ENCODE data around the gene DLG3. TPM values are rescaled to one million over a fixed set of nuclear protein-coding genes. Genes with fewer than 3 reads are reported as not detected.

The DLG3 gene
- polyA plus RNA-seq, 2 donors: 13.8 to 19.0 TPM

DNA sequence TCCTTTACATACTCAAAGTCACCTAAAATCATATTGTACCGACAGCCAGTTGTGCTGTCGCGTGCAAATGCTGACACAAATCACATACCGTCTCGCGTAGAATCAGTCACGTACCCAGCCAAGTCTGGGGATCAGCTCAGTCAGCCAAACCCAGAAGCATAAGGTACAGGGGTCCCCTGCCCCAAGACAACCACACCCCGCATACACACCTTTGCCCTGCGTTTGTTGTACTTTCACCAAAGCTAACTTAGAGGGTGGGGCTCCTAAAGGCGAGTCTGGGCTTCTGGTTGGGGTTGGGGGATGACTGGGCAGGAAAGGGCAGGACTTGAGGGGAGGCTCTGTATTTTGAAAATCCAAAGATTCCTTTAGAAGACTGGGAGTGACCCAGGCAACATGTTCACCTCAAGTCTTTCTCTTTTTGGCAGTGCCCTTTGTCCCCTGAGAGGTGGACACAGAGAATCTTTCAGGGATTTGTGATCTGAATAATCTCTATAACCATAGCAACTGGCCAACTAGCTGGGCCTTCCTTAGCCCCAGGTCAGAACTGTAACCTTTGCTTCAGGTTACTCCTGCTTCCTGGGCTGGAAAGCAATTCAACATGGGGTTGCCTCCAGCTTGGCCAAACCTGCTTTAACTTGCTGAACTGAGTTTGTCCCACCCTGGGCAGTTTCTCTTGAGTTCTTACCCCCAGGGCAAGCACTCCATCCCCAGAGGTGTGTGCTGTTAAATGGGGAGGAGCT lies 20.5 kb upstream of the DLG3 start:
- no peak overlapping the region for H3K27ac ChIP-seq (ENCODE audit: low read depth in 2 of 2, low read length in 1 of 2)
- no peak overlapping the region for H3K4me3 ChIP-seq (ENCODE audit: low read depth in 1 of 2, low read length in 2 of 2)
- no peaks in the 10 kb centered on the region for H3K27me3 ChIP-seq (ENCODE audit: control insufficient read depth in 1 of 2, insufficient read depth in 2 of 2, low read length in 2 of 2)
- no peaks in the 10 kb centered on the region for H3K4me1 ChIP-seq (ENCODE audit: control insufficient read depth in 2 of 2, insufficient read depth in 2 of 2, low read length in 1 of 2)
- H3K36me3 ChIP-seq (ENCODE audit: control insufficient read depth in 2 of 2, insufficient read depth in 2 of 2, low read length in 1 of 2): no peaks in the 10 kb centered on the region
- no peaks in the 10 kb centered on the region for H3K9me3 ChIP-seq (ENCODE audit: control insufficient read depth in 2 of 2, insufficient read depth in 1 of 2, low read depth in 1 of 2, low read length in 1 of 2)
- 62% methylated on average over 10 of the region's 10 CpGs for WGBS, 2 donors

DNA sequence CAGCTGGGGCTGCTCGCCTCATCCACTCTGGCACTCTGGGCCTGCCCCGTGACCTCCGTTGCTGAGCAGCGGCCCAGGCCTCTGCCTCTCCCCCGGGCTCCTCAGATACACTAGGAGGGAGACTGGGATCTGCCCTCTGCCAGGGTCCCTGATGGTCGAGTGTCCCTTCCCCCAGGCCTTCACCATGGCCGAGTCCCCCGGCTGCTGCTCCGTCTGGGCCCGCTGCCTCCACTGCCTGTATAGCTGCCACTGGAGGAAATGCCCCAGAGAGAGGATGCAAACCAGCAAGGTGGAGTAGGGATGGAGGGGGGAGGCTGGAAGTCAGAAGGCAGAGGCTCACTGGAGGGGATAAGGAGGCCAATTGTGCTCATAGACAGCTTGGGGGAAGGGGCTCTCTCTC lies 19.8 kb upstream of the DLG3 start:
- Histone ChIP-seq H3K4me1 (ENCODE audit: control insufficient read depth in 2 of 2, insufficient read depth in 2 of 2, low read length in 1 of 2) (no peaks in the 10 kb centered on the region), H3K9me3 (ENCODE audit: control insufficient read depth in 2 of 2, insufficient read depth in 1 of 2, low read depth in 1 of 2, low read length in 1 of 2) (no peaks in the 10 kb centered on the region), H3K36me3 (ENCODE audit: control insufficient read depth in 2 of 2, insufficient read depth in 2 of 2, low read length in 1 of 2) (no peaks in the 10 kb centered on the region), H3K27ac (ENCODE audit: low read depth in 2 of 2, low read length in 1 of 2) (no peak overlapping the region), H3K27me3 (ENCODE audit: control insufficient read depth in 1 of 2, insufficient read depth in 2 of 2, low read length in 2 of 2) (no peaks in the 10 kb centered on the region), H3K4me3 (ENCODE audit: low read depth in 1 of 2, low read length in 2 of 2) (no peak overlapping the region)
- 80 to 90% methylated on average over 9 to 10 of the region's 10 CpGs for WGBS, 2 donors

DNA sequence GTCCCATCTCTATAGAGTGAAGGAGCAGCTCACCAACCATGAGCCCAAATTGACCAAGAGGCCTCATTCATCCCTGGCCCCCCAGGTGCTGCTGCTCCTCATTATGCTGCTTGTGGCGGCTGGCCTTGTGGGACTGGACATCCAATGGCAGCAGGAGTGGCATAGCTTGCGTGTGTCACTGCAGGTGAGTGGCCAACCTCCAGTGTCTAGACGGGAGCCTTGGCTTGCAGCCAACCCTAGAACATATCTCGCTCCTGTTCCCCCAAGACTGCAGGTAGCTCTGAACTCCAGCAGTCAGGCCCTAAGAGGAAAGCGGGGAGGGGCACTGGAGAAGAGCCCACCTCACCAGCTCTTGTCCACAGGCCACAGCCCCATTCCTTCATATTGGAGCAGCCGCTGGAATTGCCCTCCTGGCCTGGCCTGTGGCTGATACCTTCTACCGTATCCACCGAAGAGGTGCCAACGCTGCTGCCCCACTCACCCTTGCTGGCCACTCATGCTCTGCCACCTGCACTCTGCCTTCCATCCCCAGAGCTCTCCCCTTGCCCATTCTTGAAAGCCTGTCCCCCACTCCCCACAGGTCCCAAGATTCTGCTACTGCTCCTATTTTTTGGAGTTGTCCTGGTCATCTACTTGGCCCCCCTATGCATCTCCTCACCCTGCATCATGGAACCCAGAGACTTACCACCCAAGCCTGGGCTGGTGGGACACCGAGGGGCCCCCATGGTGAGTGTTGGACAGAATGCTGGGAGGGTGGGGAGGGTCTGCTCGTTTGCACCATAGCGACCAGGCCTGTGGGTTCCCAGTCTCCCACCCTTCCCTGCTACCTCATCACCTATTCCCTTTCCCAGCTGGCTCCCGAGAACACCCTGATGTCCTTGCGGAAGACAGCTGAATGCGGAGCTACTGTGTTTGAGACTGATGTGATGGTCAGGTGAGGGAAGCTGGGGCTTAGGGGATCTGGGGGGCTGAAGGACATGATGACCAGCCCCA lies 18.1 kb upstream of the DLG3 start:
- H3K9me3 ChIP-seq (ENCODE audit: control insufficient read depth in 2 of 2, insufficient read depth in 1 of 2, low read depth in 1 of 2, low read length in 1 of 2): no peaks in the 10 kb centered on the region
- no peaks in the 10 kb centered on the region for H3K27me3 ChIP-seq (ENCODE audit: control insufficient read depth in 1 of 2, insufficient read depth in 2 of 2, low read length in 2 of 2)
- 77 to 95% methylated on average over 15 of the region's 15 CpGs for WGBS, 2 donors
- no peaks in the 10 kb centered on the region for H3K4me1 ChIP-seq (ENCODE audit: control insufficient read depth in 2 of 2, insufficient read depth in 2 of 2, low read length in 1 of 2)
- no peak overlapping the region for H3K27ac ChIP-seq (ENCODE audit: low read depth in 2 of 2, low read length in 1 of 2)
- no peak overlapping the region for H3K4me3 ChIP-seq (ENCODE audit: low read depth in 1 of 2, low read length in 2 of 2)
- H3K36me3 ChIP-seq (ENCODE audit: control insufficient read depth in 2 of 2, insufficient read depth in 2 of 2, low read length in 1 of 2): no peaks in the 10 kb centered on the region

DNA sequence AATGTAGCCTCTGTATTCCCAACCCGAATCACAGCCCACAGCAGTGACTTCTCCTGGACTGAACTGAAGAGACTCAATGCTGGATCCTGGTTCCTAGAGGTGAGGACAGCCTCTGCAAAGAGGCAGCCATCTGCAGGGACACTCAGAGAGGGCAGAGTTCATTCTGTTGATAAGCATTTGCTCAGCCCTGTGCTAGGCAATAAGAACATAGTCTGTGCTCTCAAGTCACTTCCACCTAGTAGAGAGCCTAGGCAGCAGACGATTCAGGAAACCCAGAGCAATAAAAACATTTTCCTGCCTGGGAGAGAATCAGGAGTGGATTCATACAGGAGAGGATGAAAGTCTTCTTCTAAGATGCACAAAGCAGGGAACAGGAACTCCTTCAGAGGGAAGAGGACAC lies 17.3 kb upstream of the DLG3 start:
- H3K4me3 ChIP-seq (ENCODE audit: low read depth in 1 of 2, low read length in 2 of 2): no peak overlapping the region
- H3K27me3 ChIP-seq (ENCODE audit: control insufficient read depth in 1 of 2, insufficient read depth in 2 of 2, low read length in 2 of 2): no peaks in the 10 kb centered on the region
- no peaks in the 10 kb centered on the region for H3K9me3 ChIP-seq (ENCODE audit: control insufficient read depth in 2 of 2, insufficient read depth in 1 of 2, low read depth in 1 of 2, low read length in 1 of 2)
- H3K4me1 ChIP-seq (ENCODE audit: control insufficient read depth in 2 of 2, insufficient read depth in 2 of 2, low read length in 1 of 2): no peaks in the 10 kb centered on the region
- no peaks in the 10 kb centered on the region for H3K36me3 ChIP-seq (ENCODE audit: control insufficient read depth in 2 of 2, insufficient read depth in 2 of 2, low read length in 1 of 2)
- WGBS, 2 donors: 62 to 88% methylated on average over 2 of the region's 2 CpGs
- H3K27ac ChIP-seq (ENCODE audit: low read depth in 2 of 2, low read length in 1 of 2): no peak overlapping the region

DNA sequence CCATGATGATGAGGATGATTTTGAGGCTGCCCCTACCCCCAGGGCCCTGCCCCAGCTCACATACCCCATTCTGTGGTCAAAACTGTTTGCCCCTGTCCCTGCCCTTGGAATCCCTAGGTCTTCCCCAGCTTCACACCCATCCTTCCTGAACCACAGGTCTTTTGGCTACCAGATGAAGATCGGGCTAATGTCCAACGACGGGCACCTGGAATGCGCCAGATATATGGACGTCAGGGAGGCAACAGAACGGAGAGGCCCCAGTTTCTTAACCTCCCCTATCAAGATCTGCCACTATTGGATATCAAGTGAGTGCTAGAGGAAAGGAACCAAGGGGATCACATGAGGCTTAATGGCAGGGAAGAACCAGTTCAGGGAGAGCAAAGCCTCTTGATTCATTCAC lies 14.9 kb upstream of the DLG3 start:
- H3K27me3 ChIP-seq (ENCODE audit: control insufficient read depth in 1 of 2, insufficient read depth in 2 of 2, low read length in 2 of 2): no peaks in the 10 kb centered on the region
- H3K27ac ChIP-seq (ENCODE audit: low read depth in 2 of 2, low read length in 1 of 2): no peak overlapping the region
- no peaks in the 10 kb centered on the region for H3K36me3 ChIP-seq (ENCODE audit: control insufficient read depth in 2 of 2, insufficient read depth in 2 of 2, low read length in 1 of 2)
- H3K4me3 ChIP-seq (ENCODE audit: low read depth in 1 of 2, low read length in 2 of 2): no peak overlapping the region
- H3K4me1 ChIP-seq (ENCODE audit: control insufficient read depth in 2 of 2, insufficient read depth in 2 of 2, low read length in 1 of 2): peaks cover 0 to under 1% of the 10 kb centered on the region in 2 donors
- 81 to 95% methylated on average over 6 of the region's 6 CpGs for WGBS, 2 donors
- H3K9me3 ChIP-seq (ENCODE audit: control insufficient read depth in 2 of 2, insufficient read depth in 1 of 2, low read depth in 1 of 2, low read length in 1 of 2): no peaks in the 10 kb centered on the region

DNA sequence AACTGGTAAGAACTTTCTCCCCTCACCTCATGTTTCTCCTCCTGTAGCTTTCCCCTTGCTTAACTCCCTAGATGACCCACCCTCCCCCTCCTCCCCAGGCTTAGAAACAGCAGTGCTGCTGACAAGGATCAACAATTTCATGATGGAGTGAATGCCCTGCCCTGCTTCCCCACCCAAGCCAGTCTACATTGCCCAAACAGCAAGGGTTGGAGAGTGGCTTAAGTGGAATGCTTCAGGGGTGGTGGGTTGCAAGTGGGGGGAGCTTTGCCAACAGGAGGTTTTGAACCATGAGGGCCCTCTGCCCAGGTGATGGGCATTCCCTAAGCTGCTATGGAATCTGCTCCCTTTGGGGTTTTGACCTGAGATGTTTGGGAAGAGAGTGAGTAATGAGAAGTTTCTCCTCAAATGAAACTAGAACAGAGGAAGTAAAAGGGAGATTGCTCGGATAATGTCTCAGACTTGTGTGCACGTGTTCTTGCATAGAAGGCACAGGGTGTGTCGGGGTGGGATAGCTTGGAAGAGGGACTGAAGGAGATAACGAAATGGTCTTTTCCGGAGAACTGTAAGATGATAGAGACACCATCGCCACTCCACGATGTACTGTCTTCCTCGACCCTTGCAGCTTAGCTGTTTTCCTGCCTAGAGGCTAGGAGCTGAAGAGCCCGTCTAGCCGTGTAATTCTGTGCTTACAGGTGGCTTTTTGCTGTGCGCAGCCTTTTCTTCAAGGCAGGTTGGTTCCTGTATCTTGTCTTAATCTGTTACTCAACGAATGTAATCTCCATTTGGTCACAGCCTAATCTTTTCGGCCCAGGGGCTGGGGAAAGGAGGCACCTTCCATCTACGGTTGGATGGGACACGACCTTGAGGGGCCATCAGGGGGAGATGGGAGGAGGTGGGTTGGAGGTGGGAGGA lies 11.4 kb upstream of the DLG3 start:
- 34 to 60% methylated on average over 15 of the region's 15 CpGs for WGBS, 2 donors
- H3K36me3 ChIP-seq (ENCODE audit: control insufficient read depth in 2 of 2, insufficient read depth in 2 of 2, low read length in 1 of 2): no peaks in the 10 kb centered on the region
- peak overlapping the region; percentile 81 to 95 for H3K27ac ChIP-seq (ENCODE audit: low read depth in 2 of 2, low read length in 1 of 2)
- H3K4me3 ChIP-seq (ENCODE audit: low read depth in 1 of 2, low read length in 2 of 2): peak overlapping the region in 1 of 2 donors; percentile 68
- H3K27me3 ChIP-seq (ENCODE audit: control insufficient read depth in 1 of 2, insufficient read depth in 2 of 2, low read length in 2 of 2): no peaks in the 10 kb centered on the region
- peaks cover 0 to 5% of the 10 kb centered on the region in 2 donors for H3K4me1 ChIP-seq (ENCODE audit: control insufficient read depth in 2 of 2, insufficient read depth in 2 of 2, low read length in 1 of 2)
- H3K9me3 ChIP-seq (ENCODE audit: control insufficient read depth in 2 of 2, insufficient read depth in 1 of 2, low read depth in 1 of 2, low read length in 1 of 2): no peaks in the 10 kb centered on the region

DNA sequence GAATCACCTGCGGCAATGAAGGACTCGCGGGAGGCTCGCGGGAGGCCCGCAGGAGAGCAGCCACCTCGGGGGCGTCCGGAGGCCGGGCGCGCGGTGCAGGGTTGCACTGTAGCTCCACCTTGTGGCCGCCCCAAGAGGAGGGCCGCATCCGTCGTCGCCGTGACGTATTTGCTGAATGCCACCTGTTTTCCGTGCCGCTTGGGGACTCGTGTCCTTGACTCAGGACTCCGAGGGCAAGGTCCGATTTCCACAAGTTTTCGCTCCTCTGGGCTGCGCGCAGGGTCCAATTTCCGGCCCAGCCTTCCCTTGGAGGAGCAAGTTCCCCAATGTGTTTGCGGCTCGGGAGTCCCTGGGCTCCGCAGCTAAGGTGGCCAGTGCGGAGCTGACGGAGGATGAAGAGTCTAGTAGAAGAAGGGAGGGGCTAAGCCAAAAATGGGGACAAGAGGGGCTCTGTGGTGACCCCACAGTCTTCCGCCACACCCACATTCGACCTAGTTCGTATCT lies 10.7 kb upstream of the DLG3 start:
- peaks cover 0 to 5% of the 10 kb centered on the region in 2 donors for H3K4me1 ChIP-seq (ENCODE audit: control insufficient read depth in 2 of 2, insufficient read depth in 2 of 2, low read length in 1 of 2)
- WGBS, 2 donors: 1 to 36% methylated on average over 28 to 37 of the region's 37 CpGs
- no peaks in the 10 kb centered on the region for H3K9me3 ChIP-seq (ENCODE audit: control insufficient read depth in 2 of 2, insufficient read depth in 1 of 2, low read depth in 1 of 2, low read length in 1 of 2)
- H3K36me3 ChIP-seq (ENCODE audit: control insufficient read depth in 2 of 2, insufficient read depth in 2 of 2, low read length in 1 of 2): no peaks in the 10 kb centered on the region
- peak overlapping the region; percentile 57 to 68 for H3K4me3 ChIP-seq (ENCODE audit: low read depth in 1 of 2, low read length in 2 of 2)
- H3K27me3 ChIP-seq (ENCODE audit: control insufficient read depth in 1 of 2, insufficient read depth in 2 of 2, low read length in 2 of 2): no peaks in the 10 kb centered on the region
- peak overlapping the region; percentile 81 to 95 for H3K27ac ChIP-seq (ENCODE audit: low read depth in 2 of 2, low read length in 1 of 2)

DNA sequence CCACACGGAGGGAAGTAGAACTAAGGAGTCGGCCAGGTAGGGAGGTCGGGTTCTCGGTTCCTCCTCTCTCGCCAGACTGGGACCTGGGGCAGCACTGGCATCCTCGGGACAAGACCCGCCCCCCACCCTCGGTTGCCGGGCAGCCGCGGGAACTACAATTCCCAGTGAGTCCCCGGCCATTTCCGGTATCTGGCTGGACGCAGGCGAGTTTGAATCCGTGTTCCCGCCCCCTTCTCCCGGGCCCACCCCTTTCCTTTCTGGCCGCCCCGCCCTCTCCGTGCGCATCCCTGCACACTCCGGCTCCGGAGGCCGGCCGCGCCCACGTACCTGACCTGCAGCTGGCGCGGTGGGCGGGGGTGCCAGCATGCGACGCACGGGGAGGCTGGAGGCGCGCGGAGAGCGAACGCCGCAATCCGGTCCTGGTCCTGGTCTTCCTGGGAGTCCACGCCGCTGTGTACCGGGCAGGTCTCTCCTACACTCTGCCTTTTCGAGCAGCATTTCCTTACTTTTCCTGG lies 10.2 kb upstream of the DLG3 start:
- peak overlapping the region; percentile 57 to 68 for H3K4me3 ChIP-seq (ENCODE audit: low read depth in 1 of 2, low read length in 2 of 2)
- no peaks in the 10 kb centered on the region for H3K27me3 ChIP-seq (ENCODE audit: control insufficient read depth in 1 of 2, insufficient read depth in 2 of 2, low read length in 2 of 2)
- H3K4me1 ChIP-seq (ENCODE audit: control insufficient read depth in 2 of 2, insufficient read depth in 2 of 2, low read length in 1 of 2): peaks cover 0 to 5% of the 10 kb centered on the region in 2 donors
- 0 to 27% methylated on average over 40 to 45 of the region's 45 CpGs for WGBS, 2 donors
- H3K9me3 ChIP-seq (ENCODE audit: control insufficient read depth in 2 of 2, insufficient read depth in 1 of 2, low read depth in 1 of 2, low read length in 1 of 2): no peaks in the 10 kb centered on the region
- H3K27ac ChIP-seq (ENCODE audit: low read depth in 2 of 2, low read length in 1 of 2): peak overlapping the region; percentile 81 to 95
- H3K36me3 ChIP-seq (ENCODE audit: control insufficient read depth in 2 of 2, insufficient read depth in 2 of 2, low read length in 1 of 2): no peaks in the 10 kb centered on the region
